AG04450 (cell line): ENCODE results near the gene ARHGEF10L. TPM values are rescaled to one million over a fixed set of nuclear protein-coding genes. Genes with fewer than 3 reads are reported as not detected.

Experiments
- CTCF ChIA-PET: fragments of 300-600, 350-600 bp; formaldehyde crosslinking; extraction: SDS; loops from one replicate; lab custom pipeline; 2022; ENCODE audit warnings: antibody characterized with exemption, inconsistent platforms; lab: Charles Lee
- POLR2A ChIA-PET: fragments of 350-600 bp; formaldehyde crosslinking; extraction: SDS; loops from one replicate; lab custom pipeline; 2021; ENCODE audit warnings: antibody characterized with exemption, inconsistent platforms; lab: Yijun Ruan, JAX
- DNase-seq: peaks from one replicate; pipeline ENCODE4 v3.0.0-alpha.2; 2011; ENCODE audit warnings: low read depth, low spot score
- H3K27ac ChIP-seq: one replicate; pipeline ENCODE4 v1.5.1; 2012; ENCODE audit warnings: low read depth, low read length, control low read depth
- H3K27me3 ChIP-seq: one replicate; pipeline ENCODE4 v1.6.0; 2012; ENCODE audit warnings: low read length; ENCODE audit not compliant: control insufficient read depth, insufficient read depth
- H3K4me3 ChIP-seq: 2 replicates; pipeline ENCODE4 v1.5.1; 2011; ENCODE audit warnings: mild to moderate bottlenecking, low read depth, low read length, control low read depth
- H3K9me3 ChIP-seq: 2 replicates; pipeline ENCODE4 v1.5.1; 2012; ENCODE audit warnings: low read length; ENCODE audit not compliant: control insufficient read depth, insufficient read depth
- CTCF ChIP-seq: IDR thresholded peaks from 2 replicates; pipeline ENCODE4 v1.5.1; 2011; ENCODE audit warnings: low read depth, low read length, control low read depth, inconsistent platforms
- polyA plus RNA-seq: library from polyadenylated mRNA; depleted of rRNA; stranded (reverse); fragments of >200 nt; gene quantifications from 2 replicates; pipeline ENCODE4 v1.2.3, GENCODE V29; 2011

ARHGEF10L gene
- polyA plus RNA-seq, 1 experiment = 5.7 TPM

DNA sequence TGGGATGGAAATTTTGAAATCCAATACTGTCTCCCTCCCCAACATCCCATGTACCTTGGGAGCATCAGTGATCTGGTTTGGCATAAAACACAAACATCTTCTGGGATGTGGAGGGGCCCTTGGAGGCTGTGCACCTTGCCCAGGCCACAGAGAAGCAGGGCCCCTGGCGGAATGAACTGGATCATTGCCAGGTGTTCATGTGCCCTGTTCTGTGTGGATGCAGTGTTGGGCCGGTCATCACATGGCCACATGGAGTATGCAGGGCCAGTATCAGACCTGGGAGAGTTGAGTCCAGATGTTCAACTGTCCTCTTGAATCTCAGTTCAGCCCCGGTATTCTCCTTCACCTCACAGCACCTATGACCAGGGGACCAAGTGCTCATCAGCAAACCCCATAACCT is 26.9 kb downstream of the ARHGEF10L start:
- no peak overlapping the region for H3K4me3 ChIP-seq
- ChIA-PET POLR2A (no interaction called here), CTCF (no interaction called here)
- H3K9me3 ChIP-seq = no peaks in the 10 kb centered on the region
- no peak overlapping the region for H3K27ac ChIP-seq
- no peak for DNase-seq
- no peak for TF ChIP-seq CTCF
- H3K27me3 ChIP-seq = no peaks in the 10 kb centered on the region

DNA sequence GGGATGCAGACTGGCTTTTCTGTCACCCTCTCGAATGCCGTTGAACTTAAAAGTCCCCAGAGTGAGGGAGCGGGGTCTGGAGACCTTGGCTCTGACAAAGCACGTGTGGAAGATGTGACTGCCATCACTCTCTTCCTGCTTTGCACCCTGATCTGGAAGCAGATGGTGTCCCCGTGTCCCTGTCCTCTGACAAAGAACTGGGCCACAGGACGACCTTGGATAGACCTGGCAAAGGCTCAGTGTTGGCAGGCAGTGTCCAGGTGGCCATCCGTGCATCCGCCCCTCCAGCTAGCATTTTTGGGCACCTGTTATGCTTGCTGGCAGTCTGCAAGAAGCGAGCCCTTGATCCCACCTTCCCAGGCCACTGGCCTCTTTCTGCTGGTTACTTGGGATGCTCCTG is 27.4 kb downstream of the ARHGEF10L start:
- CTCF ChIA-PET = no interaction called here

DNA sequence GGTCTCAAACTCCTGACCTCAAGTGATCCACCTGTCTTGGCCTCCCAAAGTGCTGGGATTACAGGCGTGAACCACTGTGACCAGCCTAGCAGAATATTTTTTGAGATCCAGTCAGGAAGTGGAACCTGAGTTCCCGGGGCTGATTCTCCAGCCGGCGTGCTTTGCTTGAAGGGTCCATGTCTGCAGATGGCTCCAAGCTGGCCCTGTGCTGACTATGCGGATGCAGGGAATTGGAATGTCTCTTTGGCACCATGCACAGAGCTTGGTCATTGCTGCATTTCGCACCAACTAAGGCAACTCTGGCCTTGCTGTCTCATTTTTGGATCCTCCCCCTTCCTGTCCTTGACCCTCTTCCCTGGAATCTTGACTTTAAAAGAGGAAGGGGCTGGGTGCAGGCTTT is 28.1 kb downstream of the ARHGEF10L start:
- POLR2A ChIA-PET = interaction anchor here (0.6 kb wide), 1 partner anchor 1658 kb away, joined by 4 read pairs; no protein-coding TSS in a partner anchor
- no peak for DNase-seq
- CTCF ChIA-PET = interaction anchor here (5.2 kb wide), 1 partner anchor 39 kb away, joined by 29 read pairs; no protein-coding TSS in a partner anchor
- Histone ChIP-seq H3K4me3 (no peak overlapping the region), H3K27ac (no peak overlapping the region), H3K9me3 (no peaks in the 10 kb centered on the region), H3K27me3 (no peaks in the 10 kb centered on the region)
- no peak for TF ChIP-seq CTCF

More for the DNA sequence above, 27.4 kb downstream of the ARHGEF10L start:
- no peak for TF ChIP-seq CTCF
- no peak for DNase-seq
- POLR2A ChIA-PET = no interaction called here
- Histone ChIP-seq H3K27ac (no peak overlapping the region), H3K9me3 (no peaks in the 10 kb centered on the region), H3K4me3 (no peak overlapping the region), H3K27me3 (no peaks in the 10 kb centered on the region)

DNA sequence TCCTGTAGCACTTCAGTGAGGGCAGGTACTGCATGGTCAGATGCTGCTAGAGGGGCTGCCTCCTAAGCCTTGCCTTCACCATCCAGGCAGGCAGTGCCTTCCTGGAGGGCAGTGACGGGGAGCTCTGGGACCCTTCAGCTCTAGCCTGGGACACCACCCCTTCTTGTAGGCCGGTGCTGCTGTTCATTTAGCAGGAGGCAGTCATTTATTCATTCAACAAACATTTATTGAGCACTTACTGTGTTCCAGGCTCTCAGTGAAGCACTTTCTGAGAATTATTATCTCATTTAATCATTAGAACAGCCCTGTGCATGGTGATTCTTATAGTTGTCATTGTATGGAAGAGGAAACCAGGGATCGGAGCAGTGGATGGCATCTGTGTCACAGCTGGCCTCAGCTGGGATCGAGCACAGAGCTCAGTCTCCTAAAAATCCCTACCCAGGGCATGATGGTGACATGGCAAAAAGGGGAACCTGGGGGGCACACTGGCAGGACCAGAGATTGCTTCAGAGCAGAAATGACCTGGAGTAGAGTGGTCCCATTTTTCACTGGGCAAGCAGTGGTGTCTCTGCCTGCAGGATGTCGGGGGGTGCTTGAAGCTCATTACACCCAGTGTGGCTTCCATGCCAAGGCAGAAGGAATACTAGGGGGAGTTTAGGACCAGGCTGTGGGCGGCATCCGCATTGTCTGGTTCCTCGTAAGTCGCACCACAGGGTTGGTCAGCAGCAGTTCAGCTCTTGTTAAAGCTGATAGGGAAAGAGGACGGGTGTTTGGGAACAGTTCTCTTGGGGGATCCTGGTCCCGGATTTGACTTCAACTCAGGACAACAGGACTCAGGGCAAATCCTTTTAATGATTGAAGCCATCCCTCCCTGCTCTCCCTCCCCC is 28.8 kb downstream of the ARHGEF10L start:
- Histone ChIP-seq H3K27ac (peak overlapping the region; percentile 97), H3K4me3 (no peak overlapping the region), H3K27me3 (no peaks in the 10 kb centered on the region), H3K9me3 (no peaks in the 10 kb centered on the region)
- ChIA-PET CTCF (interaction anchor here (1.3 to 5.2 kb wide), 2 partner anchors 39 to 74 kb away, joined by 4 to 29 read pairs; no protein-coding TSS in a partner anchor), POLR2A (interaction anchor here (0.6 kb wide), 1 partner anchor 1658 kb away, joined by 4 read pairs; no protein-coding TSS in a partner anchor)
- TF ChIP-seq CTCF = no peak
- no peak for DNase-seq
